Stimulated activated CD4-positive, alpha-beta T cell treated with anti-CD3 and anti-CD28 coated beads, Interleukin-12 subunit alpha, Interleukin-12 subunit beta, amount 100 ng/mL, for 48 hours (primary cell): ENCODE data around the gene PGLYRP4.
"Not testable (repeated sequence)": the region's sequence is repeated elsewhere in the genome, so short reads cannot be mapped to it uniquely, and the experiment has no call there.

ENCODE experiments used
- DNase-seq, 3 donors: peaks; one replicate each; pipeline ENCODE4 v3.0.0-alpha.2; 2020; ENCODE audit warnings: low read depth in 2 of 3, low spot score in 1 of 3

The PGLYRP4 gene

DNA sequence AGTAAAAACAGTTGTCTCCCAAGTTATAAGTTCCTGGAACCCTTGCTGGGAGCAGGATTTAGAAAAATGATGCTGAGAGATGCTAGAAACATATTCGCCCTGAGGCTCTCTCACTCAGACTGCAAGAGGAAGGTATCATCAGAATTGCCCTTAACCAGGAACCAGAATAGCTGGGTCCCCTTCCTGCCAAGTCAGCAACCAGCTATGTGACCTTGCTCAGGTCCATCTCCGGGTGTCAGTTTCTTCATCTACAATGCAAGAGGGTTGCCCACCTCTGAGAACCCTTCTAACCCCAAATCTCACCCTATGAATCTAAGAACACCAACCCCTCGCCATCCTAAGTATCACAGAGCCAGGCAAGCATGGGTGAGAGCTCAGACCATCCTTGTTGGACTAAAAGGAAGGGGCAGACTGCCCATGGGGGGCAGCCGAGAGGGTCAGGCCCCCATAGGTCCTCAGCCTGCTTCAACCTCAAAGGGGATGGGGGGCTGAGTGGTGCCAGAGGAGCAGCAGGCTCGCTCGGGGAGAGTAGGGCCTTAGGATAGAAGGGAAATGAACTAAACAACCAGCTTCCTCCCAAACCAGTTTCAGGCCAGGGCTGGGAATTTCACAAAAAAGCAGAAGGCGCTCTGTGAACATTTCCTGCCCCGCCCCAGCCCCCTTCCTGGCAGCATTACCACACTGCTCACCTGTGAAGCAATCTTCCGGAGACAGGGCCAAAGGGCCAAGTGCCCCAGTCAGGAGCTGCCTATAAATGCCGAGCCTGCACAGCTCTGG, 8.6 kb upstream of the PGLYRP4 start:
- no peak for DNase-seq

DNA sequence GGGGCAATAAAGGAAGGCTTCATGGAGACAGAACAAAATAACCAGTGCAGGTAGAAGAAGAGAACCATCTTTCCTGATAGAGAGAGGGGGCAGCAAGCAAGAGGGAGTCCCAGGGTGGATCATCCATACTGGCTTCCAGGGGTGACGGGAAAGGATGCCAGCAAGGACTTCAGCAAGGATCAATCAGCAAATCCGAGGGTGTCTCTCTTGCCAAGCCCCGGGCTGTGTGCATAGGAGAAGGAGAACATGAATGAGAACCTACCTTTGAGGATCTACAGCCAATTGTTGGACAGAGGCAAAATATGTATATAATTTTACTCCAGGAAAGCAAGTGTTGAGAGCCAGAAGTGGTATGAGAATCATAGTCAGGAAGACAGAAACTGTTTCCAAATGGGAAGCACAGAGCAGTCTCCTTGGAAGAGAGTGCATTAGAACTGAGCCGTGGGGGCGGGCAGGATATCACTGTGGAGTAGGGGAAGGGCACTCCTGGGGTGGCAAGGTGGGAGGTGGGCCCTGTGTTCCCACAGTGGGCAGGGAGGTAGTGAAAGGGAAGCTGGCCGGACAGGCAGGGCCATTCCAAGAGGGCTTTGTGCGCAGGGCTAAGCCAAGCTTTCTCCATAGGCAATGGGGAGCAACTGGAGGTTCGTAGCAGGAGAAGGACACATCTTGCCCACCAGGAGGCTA, 7.9 kb upstream of the PGLYRP4 start:
- no peak for DNase-seq

- peak; percentile 14 to 20 (median 16) for DNase-seq
Observed at GRCh38 chr1:153355445-153356071, 6.9 kb upstream of the PGLYRP4 start.

DNA sequence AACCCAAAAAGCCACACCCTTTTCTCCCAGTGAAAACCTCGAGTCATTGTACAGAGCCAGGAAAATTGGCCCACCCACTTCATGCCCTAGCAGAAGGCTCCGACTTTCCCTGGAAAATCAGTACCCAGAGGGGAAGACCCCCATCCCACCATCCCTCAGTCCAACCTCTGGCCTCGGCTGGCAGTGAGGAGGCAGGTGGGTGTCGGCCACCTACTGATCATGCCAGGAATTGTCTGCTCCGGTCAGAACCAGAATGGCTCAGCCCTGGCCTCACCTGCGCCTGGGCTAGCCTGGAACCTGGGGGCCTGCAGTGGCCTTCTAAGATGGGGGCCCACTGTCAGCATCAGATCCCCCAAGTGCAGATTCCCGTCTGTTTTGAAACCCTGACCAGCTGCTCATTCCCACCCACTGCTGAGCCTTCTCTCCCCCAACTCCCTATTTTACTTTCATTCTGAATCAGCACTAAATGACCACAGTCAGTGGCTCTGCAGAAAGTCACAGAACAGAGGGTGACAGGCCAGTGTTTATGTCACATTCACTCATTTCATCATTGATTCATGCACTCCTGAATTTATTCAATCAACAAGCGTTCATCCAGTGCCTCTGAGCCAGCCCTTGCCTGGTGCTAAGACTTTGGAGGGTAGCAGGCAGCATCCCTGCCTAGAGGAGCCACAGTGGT, 6.0 kb upstream of the PGLYRP4 start:
- no peak for DNase-seq

DNA sequence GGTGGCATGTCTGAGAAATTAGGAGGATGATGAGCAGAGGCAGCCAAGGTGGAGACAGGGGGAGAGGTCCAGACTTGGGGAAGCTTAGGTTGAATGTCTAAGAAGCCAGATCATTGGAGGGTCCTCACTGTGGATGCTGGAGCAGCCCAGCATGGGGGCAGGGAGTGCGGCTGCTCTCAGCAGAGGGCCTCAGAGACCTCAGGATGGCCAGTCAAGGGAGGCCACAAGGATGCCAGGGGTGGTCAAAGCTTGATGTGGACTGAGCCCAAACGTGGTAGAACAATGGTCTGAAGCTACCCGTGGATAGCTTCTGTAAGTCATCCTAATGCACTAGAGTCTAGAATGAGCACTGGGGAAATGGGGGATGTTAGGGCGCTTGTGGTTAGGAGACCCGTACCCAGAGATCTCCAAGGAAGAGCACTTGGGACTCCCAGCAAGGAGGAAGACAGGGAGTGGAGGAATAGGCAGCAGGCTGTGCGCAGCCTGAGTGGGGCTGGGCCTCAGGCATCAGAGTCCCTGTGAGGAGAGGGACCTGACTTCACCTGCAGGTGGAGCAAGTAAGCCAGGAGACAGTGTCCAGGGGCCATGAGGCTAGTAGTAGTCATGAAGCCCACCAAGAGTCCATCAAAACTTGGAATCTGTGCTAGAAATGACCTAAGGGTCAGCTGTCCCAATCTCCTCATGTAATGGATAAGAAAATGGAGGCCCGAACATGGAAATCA, 4.7 kb upstream of the PGLYRP4 start:
- DNase-seq = no peak

DNA sequence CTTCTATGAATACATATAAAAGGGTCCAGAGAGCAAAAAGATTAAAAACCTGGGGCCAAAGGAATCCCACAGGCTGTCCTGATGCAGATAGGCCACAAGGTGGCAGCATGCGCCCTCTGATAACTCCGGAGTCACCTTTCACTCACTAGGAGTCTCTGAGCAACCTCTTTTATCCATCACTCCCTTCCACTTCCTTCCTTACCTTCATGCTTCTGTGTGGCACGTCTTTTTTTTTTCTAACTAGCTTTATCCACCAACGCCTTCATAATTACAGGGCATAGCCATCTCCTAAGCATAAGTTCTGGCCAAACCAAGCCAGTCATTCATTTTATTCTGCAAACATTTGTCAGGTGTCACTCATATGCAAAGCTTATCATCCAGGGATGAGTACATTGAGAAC, 3.9 kb upstream of the PGLYRP4 start:
- DNase-seq = peak; percentile 39 to 49 (median 45)

DNA sequence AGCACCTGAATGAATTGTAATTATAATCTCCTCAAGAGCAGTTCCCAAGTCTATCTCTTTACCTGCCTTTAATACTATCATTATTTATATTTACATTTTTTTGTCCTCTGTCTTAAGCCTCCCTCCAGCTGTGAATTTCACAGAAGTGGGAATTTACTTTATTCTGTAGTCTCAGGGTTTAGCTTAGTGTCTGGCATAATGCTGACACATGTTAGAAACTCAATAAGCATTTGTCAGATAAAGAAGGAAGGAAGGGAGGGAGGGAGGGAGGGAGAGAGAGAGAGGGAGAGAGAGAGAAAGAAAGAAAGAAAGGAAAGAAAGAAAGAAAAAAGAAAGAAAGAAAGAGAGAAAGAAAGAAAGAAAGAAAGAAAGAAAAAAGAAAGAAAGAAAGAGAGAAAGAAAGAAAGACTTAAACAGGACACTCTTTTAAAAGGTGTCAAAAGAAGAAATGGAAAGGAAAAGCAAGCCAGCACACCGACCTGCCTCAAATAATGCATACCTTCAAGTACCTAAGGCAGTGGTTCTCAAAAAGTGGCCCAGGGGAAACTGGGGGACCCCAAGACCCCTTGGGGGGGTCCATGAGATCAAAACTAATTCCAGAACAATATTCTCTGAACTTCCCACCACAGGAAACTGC, 1.8 kb upstream of the PGLYRP4 start:
- no peak for DNase-seq

DNA sequence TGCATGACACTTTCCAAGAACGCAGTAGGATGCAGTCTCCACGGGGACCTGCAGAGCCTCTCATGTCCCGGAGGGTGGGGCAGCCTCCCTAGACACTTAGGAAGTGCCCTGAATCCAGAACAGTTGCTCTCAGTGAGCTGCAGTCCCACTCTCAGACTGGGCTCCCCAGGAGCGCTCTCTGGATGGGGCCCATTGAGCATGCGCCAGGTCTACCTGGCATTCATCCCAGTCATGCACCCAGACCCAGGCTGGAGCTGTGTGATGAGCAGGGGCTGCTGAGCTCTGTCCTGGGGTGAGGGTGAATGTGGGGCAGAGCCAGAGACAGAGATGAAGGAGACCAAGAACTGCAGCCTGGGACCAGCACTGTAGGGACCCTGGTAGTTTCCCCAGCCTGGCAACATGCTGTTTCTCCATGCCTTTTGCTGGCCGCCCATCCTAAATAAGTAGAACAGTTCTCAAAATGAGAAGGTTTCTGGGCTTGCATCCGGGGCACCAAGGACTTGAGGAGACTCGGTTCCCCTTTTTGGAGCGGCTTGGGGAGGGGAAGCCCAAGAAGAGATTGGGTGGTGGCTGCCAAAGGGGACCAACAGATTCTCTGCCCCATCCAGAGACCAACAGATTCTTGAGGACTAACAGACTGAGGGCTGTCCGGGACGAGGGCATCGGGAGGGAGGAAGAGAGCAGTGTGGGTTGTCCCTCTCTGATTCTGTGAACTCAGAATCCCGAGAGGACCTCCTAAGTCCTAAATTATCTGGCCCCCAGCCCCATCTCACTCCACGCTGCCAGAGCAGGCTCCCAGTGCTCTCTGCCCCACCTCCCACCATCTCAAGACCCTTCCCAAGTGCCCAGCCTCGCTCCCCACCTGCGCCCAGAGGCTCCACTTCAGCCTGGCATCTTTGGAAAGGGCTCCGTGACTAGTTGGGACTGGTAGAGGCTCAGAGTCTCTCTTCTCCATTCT, 1.0 kb upstream of the PGLYRP4 start:
- no peak for DNase-seq

DNA sequence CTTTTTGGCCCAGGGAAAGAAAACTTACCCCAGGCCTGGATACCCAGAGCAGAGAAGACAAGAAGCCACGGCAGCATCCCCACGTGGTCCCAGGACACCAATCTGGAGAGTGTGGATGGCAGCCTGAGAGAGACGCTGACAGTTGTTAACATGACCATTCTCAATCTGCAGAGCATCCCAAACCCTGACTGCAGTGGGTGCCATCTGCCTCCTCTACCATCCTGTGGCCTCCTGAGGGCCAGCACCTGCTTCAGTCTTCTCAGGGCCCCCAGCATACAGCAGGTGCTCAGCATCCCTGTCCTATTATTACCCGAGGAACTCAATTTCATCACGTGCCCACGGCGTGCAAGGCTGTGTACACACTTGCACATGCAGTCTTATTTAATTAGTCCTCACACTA, 785 bp downstream of the PGLYRP4 start:
- DNase-seq = no peak

GRCh38 chr1:153347049-153347448, 1.6 kb downstream of the PGLYRP4 start:
- not testable (repeated sequence) for DNase-seq

GRCh38 chr1:153346077-153346723, 2.4 kb downstream of the PGLYRP4 start:
- no peak for DNase-seq

DNA sequence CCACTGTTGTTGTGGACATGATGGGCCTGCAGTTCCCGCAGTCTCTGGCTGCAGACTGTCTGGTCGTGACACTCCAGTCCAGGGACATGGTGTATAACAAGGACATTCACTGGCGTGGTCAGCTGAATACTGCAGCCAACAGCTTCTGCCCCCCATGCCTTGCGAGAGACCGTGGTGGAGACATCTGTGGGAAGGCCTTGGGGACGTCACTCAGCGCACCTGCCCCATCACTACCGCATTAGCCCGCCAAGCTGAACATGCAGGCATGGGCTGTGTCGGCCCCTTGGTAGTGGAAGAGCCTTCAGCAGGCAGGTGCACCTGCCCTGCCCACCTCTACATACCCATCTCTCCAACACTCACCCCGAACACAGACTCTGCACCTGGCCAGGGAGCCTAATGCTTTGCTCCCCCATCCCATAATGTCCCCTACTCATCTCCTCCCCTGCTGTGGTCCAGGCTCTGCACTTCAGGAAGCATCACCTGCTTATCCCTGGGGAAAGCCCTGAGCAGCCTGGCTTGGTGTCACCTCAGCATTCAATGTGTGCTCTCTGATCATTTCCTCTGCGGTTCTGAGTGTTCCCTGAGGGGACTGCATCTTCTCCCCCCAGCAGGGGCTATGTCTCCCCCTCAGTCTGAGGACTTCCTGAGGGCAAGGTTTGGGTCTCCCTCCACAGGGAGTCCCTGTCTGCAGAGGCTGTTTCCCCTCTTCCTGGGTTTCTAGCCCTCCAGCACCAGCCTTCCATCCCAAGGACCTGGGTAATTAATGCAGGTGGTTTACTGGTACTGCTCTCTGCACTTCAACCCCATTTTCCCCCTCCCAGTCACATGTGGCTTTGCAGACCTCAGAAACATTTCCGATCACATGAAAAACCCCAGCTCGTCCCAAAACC, 3.2 kb downstream of the PGLYRP4 start:
- DNase-seq = no peak

DNA sequence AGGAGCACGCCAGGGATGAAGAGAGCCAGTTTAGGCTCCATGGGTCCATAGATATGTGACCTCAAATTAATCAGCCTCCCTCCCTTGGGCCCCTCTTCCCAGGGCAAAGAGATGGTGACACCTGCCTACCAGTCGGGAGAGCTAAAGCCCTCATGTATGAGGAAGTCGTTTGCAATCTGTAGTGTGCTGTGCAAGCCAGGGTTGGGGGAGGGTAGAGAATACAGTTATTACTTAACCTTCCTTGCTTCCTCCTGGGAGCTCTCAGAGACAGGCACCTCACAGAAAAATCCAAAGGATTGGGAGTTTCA, 4.0 kb downstream of the PGLYRP4 start:
- no peak for DNase-seq

DNA sequence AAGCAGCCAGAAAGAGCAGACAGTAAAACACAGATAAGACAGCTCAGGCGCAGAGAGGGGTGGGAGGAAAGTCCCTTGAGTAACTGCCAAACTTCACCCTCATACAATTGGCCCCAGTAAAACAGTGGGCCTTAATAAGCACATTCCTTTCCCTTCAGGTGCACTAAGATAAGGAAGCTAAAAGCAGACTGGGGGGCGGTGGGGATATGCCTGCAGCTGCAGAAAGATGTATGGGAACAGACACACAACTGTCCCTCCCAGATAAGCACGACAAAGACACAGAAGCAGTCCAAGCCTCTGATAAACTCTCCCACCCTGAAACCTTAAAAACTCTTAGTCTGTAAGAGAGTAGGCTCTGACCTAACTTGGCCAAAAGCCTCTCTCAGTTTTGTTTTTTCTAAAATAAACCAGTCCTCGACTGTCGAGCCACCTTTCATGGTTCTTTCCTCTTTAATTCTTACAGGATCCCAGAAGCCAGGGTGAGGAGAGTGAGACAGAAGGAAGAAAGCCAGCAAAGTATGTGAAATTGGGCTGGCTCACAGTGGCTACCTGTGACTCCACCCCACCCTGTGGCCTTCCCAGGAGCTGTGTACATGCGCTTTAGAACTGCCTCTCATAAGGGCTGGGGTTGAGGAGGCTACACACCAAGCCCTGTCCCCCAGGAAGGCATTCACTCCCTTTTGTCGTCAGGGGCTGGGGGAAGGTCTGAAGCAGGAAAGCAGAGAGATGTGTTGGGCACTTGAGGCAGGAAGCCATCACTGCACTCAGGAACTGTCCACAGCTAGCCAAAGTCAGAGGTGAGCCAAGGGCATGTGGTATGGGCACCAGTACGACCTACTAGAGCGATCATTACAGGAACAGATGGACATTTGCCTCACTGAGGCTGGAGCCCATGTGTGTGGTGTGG, 4.6 kb downstream of the PGLYRP4 start:
- DNase-seq = no peak

GRCh38 chr1:153343040-153343681, 5.5 kb downstream of the PGLYRP4 start:
- no peak for DNase-seq

DNA sequence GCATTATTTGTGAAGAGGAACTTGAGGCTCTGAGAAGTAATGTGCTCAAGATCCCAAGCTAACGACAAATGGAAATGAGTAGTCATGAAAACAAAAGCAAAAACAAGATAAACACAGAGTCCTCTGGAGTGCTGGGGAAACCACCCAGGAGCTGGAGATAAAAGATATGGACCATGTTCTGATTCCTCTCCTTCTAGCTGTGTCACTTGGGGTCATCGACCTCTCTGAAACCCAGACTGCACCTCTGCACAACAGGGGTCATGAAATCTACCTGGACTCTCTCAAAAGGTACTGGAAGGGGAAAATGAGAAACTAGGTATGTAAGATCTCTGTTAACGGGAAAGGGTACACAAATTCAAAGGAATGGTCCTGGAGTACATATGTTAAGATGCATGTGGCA, 6.5 kb downstream of the PGLYRP4 start:
- DNase-seq = no peak
